ENCODE data around the gene IBA57. TPM values are rescaled to one million over a fixed set of nuclear protein-coding genes. Genes with fewer than 3 reads are reported as not detected.

Gene IBA57
- total and polyA plus RNA-seq, 4 donors, result 5.8 to 9.9 (median 7.4) TPM

DNA sequence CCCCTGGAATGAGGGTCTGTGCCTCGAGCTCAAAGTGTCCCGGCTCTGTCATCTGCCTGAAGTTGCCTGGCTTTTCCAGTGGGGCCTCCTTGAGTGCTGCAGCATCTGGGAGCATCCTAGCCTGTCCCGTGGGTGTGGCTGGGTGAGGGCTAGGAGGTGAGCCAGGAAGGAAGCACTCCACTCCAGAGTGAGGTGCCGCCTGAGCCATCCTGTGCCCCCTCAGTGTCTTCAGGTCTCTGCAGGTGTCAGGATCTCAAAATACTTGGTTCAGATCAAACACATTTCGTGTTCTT, 11.5 kb downstream of the IBA57 start:
- no peak for DNase-seq (ENCODE audit: low read depth in 4 of 6, low spot score in 6 of 6)
- 93% methylated on average over 3 of the region's 5 CpGs for WGBS (ENCODE audit: insufficient coverage)
- no peak overlapping the region for H3K27ac ChIP-seq (ENCODE audit: low read depth, low read length)

DNA sequence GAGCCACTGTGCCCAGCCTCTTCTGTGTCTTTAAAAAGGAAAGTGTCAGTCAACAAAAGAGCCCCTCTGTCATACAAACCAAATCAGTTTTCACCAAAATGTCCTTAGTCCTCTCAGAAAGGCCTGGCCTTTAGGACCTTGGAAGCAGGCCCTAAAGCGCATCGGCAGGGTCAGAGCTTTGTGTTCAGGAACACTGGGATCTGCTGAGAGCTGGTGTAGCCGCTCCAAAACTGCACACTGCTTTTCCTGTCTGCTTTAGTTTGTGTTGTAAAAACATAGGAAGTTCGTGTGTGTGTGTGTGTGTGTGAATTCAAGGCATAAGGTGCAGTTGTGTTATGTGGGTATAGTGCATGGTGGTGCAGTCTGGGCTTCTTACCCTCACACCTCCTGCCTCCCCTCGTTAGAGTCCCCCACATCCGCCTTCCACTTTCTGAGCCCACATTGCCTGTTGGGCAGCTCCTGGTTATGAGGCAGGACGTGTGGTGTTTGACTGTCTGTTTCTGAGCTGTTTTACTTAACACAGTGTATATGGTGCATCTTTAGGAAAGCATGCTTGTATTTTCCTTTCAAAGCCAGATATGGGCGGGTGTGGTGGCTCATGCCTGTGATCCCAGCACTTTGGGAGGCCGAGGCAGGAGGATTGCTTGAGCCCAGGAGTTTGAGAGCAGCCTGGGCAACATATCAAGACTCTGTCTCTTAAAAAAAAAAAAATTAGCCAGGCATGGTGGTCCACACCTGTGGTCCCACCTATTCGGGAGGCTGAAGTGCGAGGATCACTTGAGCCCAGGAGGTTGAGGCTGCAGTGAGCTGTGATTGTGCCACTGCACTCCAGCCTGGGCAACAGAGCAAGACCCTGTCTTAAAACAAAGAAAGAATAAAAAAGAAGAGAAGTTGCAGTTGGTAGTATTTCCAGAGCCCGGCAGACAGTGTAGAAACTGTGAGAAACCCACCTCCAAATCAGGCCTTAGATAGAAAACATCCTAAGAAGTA, 12.4 kb downstream of the IBA57 start:
- H3K27ac ChIP-seq (ENCODE audit: low read depth, low read length), result no peak overlapping the region
- H3K4me1 ChIP-seq (ENCODE audit: control insufficient read depth, insufficient read depth, low read length), result peaks cover 9% of the 10 kb centered on the region
- no peaks in the 10 kb centered on the region for H3K9me3 ChIP-seq (ENCODE audit: control insufficient read depth, insufficient read depth, low read length)
- no peak for DNase-seq (ENCODE audit: low read depth in 4 of 6, low spot score in 6 of 6)
- no peak overlapping the region for H3K4me3 ChIP-seq (ENCODE audit: low read depth, low read length)
- WGBS (ENCODE audit: insufficient coverage), result 84% methylated on average over 8 of the region's 12 CpGs
- H3K36me3 ChIP-seq (ENCODE audit: control insufficient read depth, insufficient read depth, low read length), result peaks cover 46% of the 10 kb centered on the region
- no peaks in the 10 kb centered on the region for H3K27me3 ChIP-seq (ENCODE audit: control insufficient read depth, insufficient read depth, low read length)

More for the DNA sequence above, 11.5 kb downstream of the IBA57 start:
- Histone ChIP-seq H3K36me3 (ENCODE audit: control insufficient read depth, insufficient read depth, low read length) (peaks cover 52% of the 10 kb centered on the region), H3K27me3 (ENCODE audit: control insufficient read depth, insufficient read depth, low read length) (no peaks in the 10 kb centered on the region), H3K4me1 (ENCODE audit: control insufficient read depth, insufficient read depth, low read length) (peaks cover 9% of the 10 kb centered on the region), H3K4me3 (ENCODE audit: low read depth, low read length) (no peak overlapping the region), H3K9me3 (ENCODE audit: control insufficient read depth, insufficient read depth, low read length) (no peaks in the 10 kb centered on the region)

DNA sequence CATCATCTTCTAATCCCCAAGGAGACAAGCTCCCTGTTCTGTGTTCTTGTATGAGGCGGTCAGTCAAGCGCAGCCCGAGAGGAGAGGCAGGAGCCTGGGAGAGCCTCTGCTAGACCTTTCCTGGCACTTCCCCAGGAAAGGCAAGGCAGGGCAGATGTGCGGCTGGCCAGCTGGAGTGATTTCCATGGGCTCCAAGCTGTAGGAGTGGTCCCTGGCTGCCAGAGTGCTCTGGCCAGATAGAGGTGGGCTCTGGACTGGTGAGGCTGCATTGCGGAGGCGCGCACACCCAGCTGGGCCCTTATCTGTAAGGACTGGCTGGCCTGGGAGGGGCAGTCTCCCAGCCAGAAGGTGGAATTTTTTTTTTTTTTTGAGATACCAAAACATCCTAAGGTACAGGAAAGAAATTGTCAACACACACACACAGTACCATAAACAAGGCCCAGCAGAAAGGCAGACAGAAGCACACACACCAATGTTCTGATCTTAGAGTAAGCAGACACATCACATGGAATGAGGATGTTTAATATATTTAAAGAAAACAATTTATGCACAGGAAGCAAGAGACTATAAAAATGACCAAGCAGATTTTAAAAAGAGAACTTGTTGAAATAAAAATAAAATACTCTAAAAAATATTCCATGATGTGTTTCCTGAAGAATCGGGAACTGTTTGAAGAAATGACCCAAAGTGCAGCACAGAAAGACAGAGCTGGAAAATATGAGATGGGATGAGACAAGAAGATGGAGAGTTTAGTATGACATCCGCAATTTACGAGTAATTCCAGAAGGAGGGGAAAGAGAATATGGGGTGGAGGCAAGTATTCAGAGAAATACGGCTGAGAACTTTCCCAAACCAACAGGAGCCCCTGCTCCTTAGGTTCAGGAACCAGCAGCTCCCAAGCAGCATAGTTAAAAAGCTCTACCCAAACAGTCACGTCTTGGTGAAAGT, 13.4 kb downstream of the IBA57 start:
- 94% methylated on average over 9 of the region's 12 CpGs for WGBS (ENCODE audit: insufficient coverage)
- Histone ChIP-seq H3K27me3 (ENCODE audit: control insufficient read depth, insufficient read depth, low read length) (no peaks in the 10 kb centered on the region), H3K36me3 (ENCODE audit: control insufficient read depth, insufficient read depth, low read length) (peaks cover 37% of the 10 kb centered on the region), H3K4me1 (ENCODE audit: control insufficient read depth, insufficient read depth, low read length) (peaks cover 9% of the 10 kb centered on the region), H3K4me3 (ENCODE audit: low read depth, low read length) (no peak overlapping the region), H3K9me3 (ENCODE audit: control insufficient read depth, insufficient read depth, low read length) (no peaks in the 10 kb centered on the region), H3K27ac (ENCODE audit: low read depth, low read length) (no peak overlapping the region)
- DNase-seq (ENCODE audit: low read depth in 4 of 6, low spot score in 6 of 6), result no peak

DNA sequence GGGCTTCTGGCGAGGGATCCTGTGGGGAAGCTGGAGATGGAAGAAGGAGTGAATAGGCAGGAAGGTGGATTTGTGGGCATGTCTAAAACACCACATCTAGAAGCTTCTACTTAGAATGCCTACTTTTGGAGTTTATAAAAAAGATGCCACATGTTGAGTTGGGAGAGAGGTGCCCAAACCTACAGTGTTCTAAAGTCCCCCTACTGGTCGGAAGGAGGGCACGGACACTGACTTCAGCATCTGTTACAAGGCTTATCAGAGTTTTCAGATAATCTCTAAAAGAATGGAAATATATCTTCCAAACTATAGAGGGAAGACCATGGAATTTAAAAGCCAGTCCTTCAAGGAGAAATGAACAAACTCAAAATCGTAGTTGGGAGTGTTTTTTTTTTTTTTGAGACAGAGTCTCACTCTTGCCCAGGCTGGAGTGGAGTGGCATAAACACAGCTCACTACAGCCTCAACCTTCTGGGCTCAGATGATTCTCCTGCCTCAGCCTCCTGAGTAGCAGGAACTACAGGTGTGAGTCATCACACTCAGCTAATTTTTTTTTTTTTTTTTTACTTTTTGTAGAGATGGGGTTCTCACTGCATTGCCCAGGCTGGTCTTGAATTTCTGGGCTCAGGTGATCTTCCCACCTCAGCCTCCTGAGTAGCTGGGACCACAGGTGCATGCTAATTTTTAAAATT, 14.8 kb downstream of the IBA57 start:
- WGBS (ENCODE audit: insufficient coverage), result no CpG with 5 or more reads among the region's 4 CpGs
- Histone ChIP-seq H3K27ac (ENCODE audit: low read depth, low read length) (no peak overlapping the region), H3K4me1 (ENCODE audit: control insufficient read depth, insufficient read depth, low read length) (peaks cover 9% of the 10 kb centered on the region), H3K36me3 (ENCODE audit: control insufficient read depth, insufficient read depth, low read length) (peaks cover 25% of the 10 kb centered on the region), H3K4me3 (ENCODE audit: low read depth, low read length) (no peak overlapping the region), H3K27me3 (ENCODE audit: control insufficient read depth, insufficient read depth, low read length) (no peaks in the 10 kb centered on the region), H3K9me3 (ENCODE audit: control insufficient read depth, insufficient read depth, low read length) (no peaks in the 10 kb centered on the region)
- no peak for DNase-seq (ENCODE audit: low read depth in 4 of 6, low spot score in 6 of 6)

DNA sequence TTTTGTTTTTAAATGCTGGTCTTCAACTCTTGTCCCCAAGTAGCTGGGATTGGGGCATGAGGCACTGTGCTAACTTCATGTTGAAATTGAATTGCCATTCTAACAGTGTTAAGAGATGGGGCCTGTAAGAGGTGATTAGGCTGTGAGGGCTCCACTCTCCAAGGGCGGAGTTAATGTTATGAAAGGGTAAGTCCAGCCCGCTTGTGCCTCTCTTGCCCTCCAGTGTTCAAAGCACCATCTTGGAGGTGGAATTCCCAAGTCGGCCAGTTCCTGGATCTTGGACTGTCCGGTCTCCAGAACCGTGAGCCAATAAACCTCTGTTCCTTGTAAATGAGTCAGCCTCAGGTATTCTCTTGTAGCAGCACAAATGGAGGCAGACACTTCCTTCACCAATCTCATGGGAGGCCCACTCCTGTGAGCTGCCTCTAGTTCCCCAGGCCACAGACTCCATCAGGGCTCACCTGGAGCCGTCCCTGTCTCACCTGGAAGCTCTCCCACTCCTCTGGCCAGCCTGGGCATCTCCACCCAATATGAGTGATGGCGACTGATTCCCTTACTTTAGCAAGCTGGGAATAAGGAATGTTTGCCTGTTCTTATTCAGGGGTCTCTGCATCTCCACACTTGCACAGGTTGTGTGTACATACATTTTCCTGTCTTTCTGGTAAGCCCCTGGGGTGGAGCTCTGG, 15.5 kb downstream of the IBA57 start:
- no peaks in the 10 kb centered on the region for H3K27me3 ChIP-seq (ENCODE audit: control insufficient read depth, insufficient read depth, low read length)
- H3K4me3 ChIP-seq (ENCODE audit: low read depth, low read length), result no peak overlapping the region
- no peak for DNase-seq (ENCODE audit: low read depth in 4 of 6, low spot score in 6 of 6)
- 100% methylated on average over 5 of the region's 7 CpGs for WGBS (ENCODE audit: insufficient coverage)
- peaks cover 18% of the 10 kb centered on the region for H3K36me3 ChIP-seq (ENCODE audit: control insufficient read depth, insufficient read depth, low read length)
- H3K9me3 ChIP-seq (ENCODE audit: control insufficient read depth, insufficient read depth, low read length), result no peaks in the 10 kb centered on the region
- peaks cover 9% of the 10 kb centered on the region for H3K4me1 ChIP-seq (ENCODE audit: control insufficient read depth, insufficient read depth, low read length)
- no peak overlapping the region for H3K27ac ChIP-seq (ENCODE audit: low read depth, low read length)

DNA sequence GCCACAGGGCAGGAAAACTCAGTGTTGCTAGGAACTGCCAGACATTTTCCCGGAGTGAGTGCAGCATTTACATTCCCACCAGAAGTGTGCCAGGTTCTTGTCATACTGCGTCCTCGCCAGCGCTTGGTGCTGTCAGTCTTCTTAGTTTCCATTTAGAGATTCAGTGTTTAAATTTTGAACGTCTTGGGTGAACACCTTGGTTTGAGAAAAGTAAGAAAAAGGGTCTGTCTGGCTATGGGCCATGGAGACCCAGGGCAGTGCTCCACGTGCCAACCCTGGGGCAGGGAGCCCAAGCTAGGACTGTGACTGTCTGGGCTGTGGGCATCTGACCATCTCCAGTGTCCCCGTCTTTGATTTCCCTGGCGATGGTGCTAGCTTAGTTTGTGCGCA, 16.0 kb downstream of the IBA57 start:
- Histone ChIP-seq H3K4me1 (ENCODE audit: control insufficient read depth, insufficient read depth, low read length) (peaks cover 5% of the 10 kb centered on the region), H3K36me3 (ENCODE audit: control insufficient read depth, insufficient read depth, low read length) (peaks cover 16% of the 10 kb centered on the region), H3K4me3 (ENCODE audit: low read depth, low read length) (no peak overlapping the region), H3K27ac (ENCODE audit: low read depth, low read length) (no peak overlapping the region), H3K27me3 (ENCODE audit: control insufficient read depth, insufficient read depth, low read length) (no peaks in the 10 kb centered on the region), H3K9me3 (ENCODE audit: control insufficient read depth, insufficient read depth, low read length) (no peaks in the 10 kb centered on the region)
- no peak for DNase-seq (ENCODE audit: low read depth in 4 of 6, low spot score in 6 of 6)
- 92% methylated on average over 9 of the region's 9 CpGs for WGBS (ENCODE audit: insufficient coverage)

DNA sequence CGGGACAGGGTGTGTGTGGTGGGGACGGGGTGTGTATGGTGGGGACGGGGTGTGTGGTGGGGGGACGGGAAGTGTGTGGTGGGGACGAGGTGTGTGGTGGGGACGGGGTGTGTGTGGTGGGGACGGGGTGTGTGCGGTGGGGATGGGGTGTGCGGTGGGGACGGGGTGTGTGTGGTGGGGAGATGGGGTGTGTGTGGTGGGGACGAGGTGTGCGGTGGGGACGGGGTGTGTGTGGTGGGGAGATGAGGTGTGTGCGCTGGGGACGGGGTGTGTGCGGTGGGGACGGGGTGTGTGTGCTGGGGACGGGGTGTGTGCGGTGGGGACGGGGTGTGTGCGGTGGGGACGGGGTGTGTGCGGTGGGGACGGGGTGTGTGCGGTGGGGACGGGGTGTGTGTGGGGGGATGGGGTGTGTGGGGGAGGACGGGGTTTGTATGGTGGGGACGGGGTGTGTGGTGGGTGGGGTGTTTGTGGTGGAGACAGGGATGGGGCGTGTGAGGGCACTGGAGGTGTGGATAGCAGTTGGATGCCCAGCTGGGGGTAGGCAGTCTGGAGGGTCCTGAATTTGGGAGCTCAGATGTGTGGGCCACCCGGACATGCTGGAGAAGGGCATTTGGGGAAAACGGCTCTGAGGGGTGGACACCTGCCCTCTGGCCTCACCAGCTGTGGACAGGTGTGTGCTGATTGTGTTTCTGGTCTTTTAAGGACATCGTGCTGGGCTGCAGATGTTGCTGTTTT, 16.9 kb downstream of the IBA57 start:
- Histone ChIP-seq H3K4me1 (ENCODE audit: control insufficient read depth, insufficient read depth, low read length) (no peaks in the 10 kb centered on the region), H3K36me3 (ENCODE audit: control insufficient read depth, insufficient read depth, low read length) (peaks cover 8% of the 10 kb centered on the region), H3K9me3 (ENCODE audit: control insufficient read depth, insufficient read depth, low read length) (no peaks in the 10 kb centered on the region), H3K27me3 (ENCODE audit: control insufficient read depth, insufficient read depth, low read length) (no peaks in the 10 kb centered on the region), H3K27ac (ENCODE audit: low read depth, low read length) (no peak overlapping the region), H3K4me3 (ENCODE audit: low read depth, low read length) (no peak overlapping the region)
- DNase-seq (ENCODE audit: low read depth in 4 of 6, low spot score in 6 of 6), result no peak
- WGBS (ENCODE audit: insufficient coverage), result 97% methylated on average over 10 of the region's 32 CpGs

DNA sequence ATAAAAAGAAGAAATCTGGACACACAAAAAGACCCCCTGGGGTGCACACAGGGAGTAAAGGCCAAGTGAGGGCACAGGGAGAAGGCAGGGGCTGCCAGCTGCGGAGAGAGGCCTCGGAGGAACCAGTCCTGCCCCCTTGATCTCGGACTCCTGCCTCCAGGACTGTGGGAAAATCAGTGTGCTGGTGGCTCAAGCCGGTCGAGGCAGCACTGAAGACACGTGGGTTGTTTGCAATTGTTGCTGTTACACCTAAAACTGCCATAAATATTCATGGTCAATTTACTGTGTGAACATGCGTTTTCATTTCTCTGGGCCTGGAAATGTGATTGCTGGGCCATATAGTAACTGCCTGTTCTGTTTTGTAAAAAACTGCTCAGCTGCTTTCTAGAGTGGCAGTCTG, 18.5 kb downstream of the IBA57 start:
- Histone ChIP-seq H3K27me3 (ENCODE audit: control insufficient read depth, insufficient read depth, low read length) (no peaks in the 10 kb centered on the region), H3K9me3 (ENCODE audit: control insufficient read depth, insufficient read depth, low read length) (no peaks in the 10 kb centered on the region), H3K27ac (ENCODE audit: low read depth, low read length) (no peak overlapping the region), H3K36me3 (ENCODE audit: control insufficient read depth, insufficient read depth, low read length) (peaks cover 4% of the 10 kb centered on the region), H3K4me1 (ENCODE audit: control insufficient read depth, insufficient read depth, low read length) (no peaks in the 10 kb centered on the region), H3K4me3 (ENCODE audit: low read depth, low read length) (no peak overlapping the region)
- WGBS (ENCODE audit: insufficient coverage), result 66% methylated on average over 3 of the region's 7 CpGs
- DNase-seq (ENCODE audit: low read depth in 4 of 6, low spot score in 6 of 6), result no peak

All from spinal cord (tissue), 10 donors.